Measurements from ENCODE around the gene ZNF616. TPM values are rescaled to one million over a fixed set of nuclear protein-coding genes. Genes with fewer than 3 reads are reported as not detected.

Gene ZNF616
- total RNA-seq, 1 donor: 9.8 TPM

GRCh38 chr19:52120286-52120685 is 19.5 kb downstream of the ZNF616 start:
- TF ChIP-seq CTCF (IDR thresholded peaks at IDR 0.05; ENCODE audit: extremely low read depth, low read depth, low read length): no peak
- Histone ChIP-seq H3K27me3 (ENCODE audit: insufficient read depth, low read length) (no peaks in the 10 kb centered on the region), H3K27ac (ENCODE audit: low read depth, low read length) (no peak overlapping the region), H3K4me3 (ENCODE audit: insufficient read depth, low read length) (no peak overlapping the region), H4K20me1 (ENCODE audit: insufficient read depth, low read length) (no peaks in the 10 kb centered on the region), H2AFZ (ENCODE audit: low read length) (no peak overlapping the region), H3K79me2 (ENCODE audit: insufficient read depth, low read length) (peaks cover 2% of the 10 kb centered on the region), H3K9me3 (ENCODE audit: low read depth, low read length) (peaks cover 38% of the 10 kb centered on the region), H3K4me1 (ENCODE audit: insufficient read depth, low read length) (no peaks in the 10 kb centered on the region), H3K36me3 (ENCODE audit: insufficient read depth, low read length) (peaks cover 95% of the 10 kb centered on the region), H3K4me2 (ENCODE audit: insufficient read depth, low read length) (no peak overlapping the region)
- DNase-seq (ENCODE audit: insufficient read length, low spot score, missing footprints): no peak

DNA sequence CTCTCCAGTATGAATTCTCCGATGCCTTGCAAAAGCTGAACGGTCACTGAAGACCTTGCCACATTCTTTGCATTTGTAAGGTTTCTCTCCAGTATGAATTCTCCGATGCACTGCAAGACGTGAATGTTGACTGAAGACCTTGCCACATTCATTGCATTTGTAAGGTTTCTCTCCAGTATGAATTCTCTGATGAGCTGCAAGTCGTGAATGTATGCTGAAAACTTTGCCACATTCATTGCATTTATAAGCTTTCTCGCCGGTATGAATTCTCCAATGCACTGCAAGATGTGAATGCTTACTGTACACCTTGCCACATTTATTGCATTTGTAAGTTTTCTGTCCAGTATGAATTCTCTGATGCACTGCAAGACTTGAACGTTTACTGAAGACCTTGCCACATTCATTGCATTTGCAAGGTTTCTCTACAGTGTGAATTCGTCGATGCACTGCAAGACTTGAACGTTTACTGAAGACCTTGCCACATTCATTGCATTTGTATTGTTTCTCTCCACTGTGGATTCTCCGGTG is 24.1 kb downstream of the ZNF616 start:
- H3K79me2 ChIP-seq (ENCODE audit: insufficient read depth, low read length): no peaks in the 10 kb centered on the region
- TF ChIP-seq CTCF (IDR thresholded peaks at IDR 0.05; ENCODE audit: extremely low read depth, low read depth, low read length): no peak
- H3K4me2 ChIP-seq (ENCODE audit: insufficient read depth, low read length): no peak overlapping the region
- no peaks in the 10 kb centered on the region for H3K4me1 ChIP-seq (ENCODE audit: insufficient read depth, low read length)
- no peak for DNase-seq (ENCODE audit: insufficient read length, low spot score, missing footprints)
- H3K27ac ChIP-seq (ENCODE audit: low read depth, low read length): no peak overlapping the region
- no peak overlapping the region for H3K4me3 ChIP-seq (ENCODE audit: insufficient read depth, low read length)
- no peaks in the 10 kb centered on the region for H3K27me3 ChIP-seq (ENCODE audit: insufficient read depth, low read length)
- H3K9me3 ChIP-seq (ENCODE audit: low read depth, low read length): peaks cover 67% of the 10 kb centered on the region
- H3K36me3 ChIP-seq (ENCODE audit: insufficient read depth, low read length): peaks cover 54% of the 10 kb centered on the region
- H4K20me1 ChIP-seq (ENCODE audit: insufficient read depth, low read length): no peaks in the 10 kb centered on the region
- no peak overlapping the region for H2AFZ ChIP-seq (ENCODE audit: low read length)

DNA sequence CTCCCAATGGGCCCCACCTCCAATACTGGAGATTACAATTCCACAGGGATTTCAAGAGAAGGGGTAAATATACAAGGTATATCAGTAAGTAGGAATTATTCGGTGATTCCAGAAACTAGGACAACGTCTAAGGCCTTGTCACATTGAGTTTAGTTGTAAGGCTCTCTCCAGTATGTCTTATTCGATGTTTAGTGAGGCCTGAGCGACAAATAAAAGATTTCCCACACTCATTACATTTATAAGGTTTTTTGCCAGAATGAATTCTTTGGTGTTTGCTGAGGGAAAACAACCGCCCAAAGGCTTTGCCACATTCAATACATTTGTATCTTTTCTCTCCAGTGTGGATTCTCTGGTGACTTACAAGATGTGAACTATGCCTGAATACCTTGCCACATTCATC is 25.0 kb downstream of the ZNF616 start:
- no peaks in the 10 kb centered on the region for H3K4me1 ChIP-seq (ENCODE audit: insufficient read depth, low read length)
- H3K27me3 ChIP-seq (ENCODE audit: insufficient read depth, low read length): no peaks in the 10 kb centered on the region
- no peak overlapping the region for H2AFZ ChIP-seq (ENCODE audit: low read length)
- no peak for DNase-seq (ENCODE audit: insufficient read length, low spot score, missing footprints)
- no peaks in the 10 kb centered on the region for H3K79me2 ChIP-seq (ENCODE audit: insufficient read depth, low read length)
- no peak overlapping the region for H3K4me2 ChIP-seq (ENCODE audit: insufficient read depth, low read length)
- no peak overlapping the region for H3K4me3 ChIP-seq (ENCODE audit: insufficient read depth, low read length)
- H3K9me3 ChIP-seq (ENCODE audit: low read depth, low read length): peaks cover 63% of the 10 kb centered on the region
- H3K27ac ChIP-seq (ENCODE audit: low read depth, low read length): no peak overlapping the region
- H4K20me1 ChIP-seq (ENCODE audit: insufficient read depth, low read length): no peaks in the 10 kb centered on the region
- peaks cover 47% of the 10 kb centered on the region for H3K36me3 ChIP-seq (ENCODE audit: insufficient read depth, low read length)
- TF ChIP-seq CTCF (IDR thresholded peaks at IDR 0.05; ENCODE audit: extremely low read depth, low read depth, low read length): no peak

- Histone ChIP-seq H3K9me3 (ENCODE audit: low read depth, low read length) (peaks cover 45% of the 10 kb centered on the region), H3K4me3 (ENCODE audit: insufficient read depth, low read length) (no peak overlapping the region), H3K79me2 (ENCODE audit: insufficient read depth, low read length) (no peaks in the 10 kb centered on the region), H3K27ac (ENCODE audit: low read depth, low read length) (no peak overlapping the region), H3K4me2 (ENCODE audit: insufficient read depth, low read length) (no peak overlapping the region), H2AFZ (ENCODE audit: low read length) (no peak overlapping the region), H4K20me1 (ENCODE audit: insufficient read depth, low read length) (no peaks in the 10 kb centered on the region), H3K27me3 (ENCODE audit: insufficient read depth, low read length) (no peaks in the 10 kb centered on the region), H3K4me1 (ENCODE audit: insufficient read depth, low read length) (no peaks in the 10 kb centered on the region), H3K36me3 (ENCODE audit: insufficient read depth, low read length) (peaks cover 26% of the 10 kb centered on the region)
- no peak for TF ChIP-seq CTCF (IDR thresholded peaks at IDR 0.05; ENCODE audit: extremely low read depth, low read depth, low read length)
- DNase-seq (ENCODE audit: insufficient read length, low spot score, missing footprints): no peak
Observed at GRCh38 chr19:52112624-52113023, 27.1 kb downstream of the ZNF616 start.

Data from osteoblast (primary cell).